Esophagus squamous epithelium (tissue), 4 donors: Measurements from ENCODE around the gene WDR59.

Experiments
- CTCF ChIP-seq, 6 experiments: fragments of 450-650 bp in 4 of 6; fragments of 200-600 bp in 2 of 6; sonication (generic) in 2 of 6; IDR thresholded peaks; one replicate each; pipeline ENCODE4 v1.5.1; 2016 to 2019; ENCODE audit warnings: antibody characterized with exemption in 6 of 6, mild to moderate bottlenecking in 4 of 6, moderate library complexity in 4 of 6
- POLR2A ChIP-seq, 4 donors: fragments of 450-650 bp; IDR thresholded peaks; one replicate each; pipeline ENCODE4 v1.6.1; 2017; ENCODE audit warnings: antibody characterized with exemption in 4 of 4, mild to moderate bottlenecking in 4 of 4, moderate library complexity in 3 of 4

GRCh38 chr16:74874912-74875546 lies 109.9 kb downstream of the WDR59 start:
- TF ChIP-seq CTCF (IDR thresholded peaks at IDR 0.05) (peak in 3 of 6 experiments; percentile 18 to 45 (median 18)), POLR2A (IDR thresholded peaks at IDR 0.05) (no peak)
